GM12892 (cell line): ENCODE measurements around the gene MEPCE.

ENCODE experiments used
- POLR2A ChIP-seq: IDR thresholded peaks from 2 replicates; pipeline ENCODE4 v1.6.1; 2011; ENCODE audit warnings: low read depth, low read length, control low read depth
- POLR2AphosphoS5 ChIP-seq: IDR thresholded peaks from 2 replicates; pipeline ENCODE4 v1.6.1; 2011; ENCODE audit warnings: low read depth, low read length, control low read depth
- TAF1 ChIP-seq: IDR thresholded peaks from 2 replicates; pipeline ENCODE4 v1.6.1; 2011; ENCODE audit warnings: low read depth, mild to moderate bottlenecking, control low read depth, low read length, borderline replicate concordance

GRCh38 chr7:100452513-100452912 lies 22.9 kb downstream of the MEPCE start:
- TF ChIP-seq POLR2AphosphoS5: no peak
- TF ChIP-seq POLR2A: no peak
- no peak for TF ChIP-seq TAF1
